Measurements from ENCODE around the gene DLGAP4. TPM values are rescaled to one million over a fixed set of nuclear protein-coding genes. Genes with fewer than 3 reads are reported as not detected.

DLGAP4 gene
- total and polyA plus RNA-seq, 9 of the 15 experiments (the other 6 are each of a cell fraction or from before 2014, with no cell fraction given) = 0.31 to 34.1 (median 4.5) TPM

DNA sequence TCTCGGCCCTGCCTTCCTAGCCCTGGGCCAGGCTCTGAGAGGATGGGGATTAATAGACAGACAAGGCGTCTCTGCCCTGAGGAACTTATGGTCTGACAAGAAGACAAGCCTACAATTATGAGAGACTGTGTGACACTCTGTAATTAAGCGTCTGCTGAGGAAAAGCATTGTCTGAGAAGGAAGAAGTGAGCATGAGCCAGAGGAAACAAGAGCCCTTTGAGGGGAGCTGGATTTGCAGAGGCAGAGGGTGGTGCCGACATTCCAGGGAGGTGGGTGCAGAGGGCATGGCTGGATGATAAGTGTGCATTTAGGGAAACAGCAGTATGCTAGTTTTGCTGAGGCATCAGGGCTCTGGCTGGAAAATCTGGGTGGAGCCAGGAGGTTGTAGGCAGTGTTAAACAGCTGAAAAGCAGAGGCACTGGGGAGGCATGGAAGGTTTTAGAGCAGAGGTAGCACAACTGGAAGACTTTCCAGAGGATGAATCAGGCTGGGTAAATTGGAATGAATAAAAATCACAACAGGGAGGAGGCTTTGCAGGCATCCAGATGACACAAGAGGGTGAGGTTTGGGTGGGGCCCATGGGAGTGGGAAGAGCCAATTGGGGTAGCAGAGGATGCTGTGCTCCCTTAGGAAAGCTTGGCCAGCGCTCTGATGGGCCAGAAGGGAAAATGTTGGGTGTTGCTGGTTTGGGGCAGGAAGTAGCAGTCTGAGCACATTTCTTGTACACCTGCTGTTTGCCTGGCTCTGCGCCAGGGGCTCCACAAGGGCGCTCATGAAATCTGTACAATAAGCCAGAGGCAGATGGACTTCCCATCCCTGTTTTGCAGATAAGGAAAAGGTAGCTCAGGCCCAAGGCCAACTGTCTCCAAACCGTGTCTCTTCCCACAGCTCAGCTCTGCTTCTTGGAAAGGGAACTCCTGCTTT lies 161.2 kb downstream of the DLGAP4 start (continued):
- TF ChIP-seq, protein P1, sequence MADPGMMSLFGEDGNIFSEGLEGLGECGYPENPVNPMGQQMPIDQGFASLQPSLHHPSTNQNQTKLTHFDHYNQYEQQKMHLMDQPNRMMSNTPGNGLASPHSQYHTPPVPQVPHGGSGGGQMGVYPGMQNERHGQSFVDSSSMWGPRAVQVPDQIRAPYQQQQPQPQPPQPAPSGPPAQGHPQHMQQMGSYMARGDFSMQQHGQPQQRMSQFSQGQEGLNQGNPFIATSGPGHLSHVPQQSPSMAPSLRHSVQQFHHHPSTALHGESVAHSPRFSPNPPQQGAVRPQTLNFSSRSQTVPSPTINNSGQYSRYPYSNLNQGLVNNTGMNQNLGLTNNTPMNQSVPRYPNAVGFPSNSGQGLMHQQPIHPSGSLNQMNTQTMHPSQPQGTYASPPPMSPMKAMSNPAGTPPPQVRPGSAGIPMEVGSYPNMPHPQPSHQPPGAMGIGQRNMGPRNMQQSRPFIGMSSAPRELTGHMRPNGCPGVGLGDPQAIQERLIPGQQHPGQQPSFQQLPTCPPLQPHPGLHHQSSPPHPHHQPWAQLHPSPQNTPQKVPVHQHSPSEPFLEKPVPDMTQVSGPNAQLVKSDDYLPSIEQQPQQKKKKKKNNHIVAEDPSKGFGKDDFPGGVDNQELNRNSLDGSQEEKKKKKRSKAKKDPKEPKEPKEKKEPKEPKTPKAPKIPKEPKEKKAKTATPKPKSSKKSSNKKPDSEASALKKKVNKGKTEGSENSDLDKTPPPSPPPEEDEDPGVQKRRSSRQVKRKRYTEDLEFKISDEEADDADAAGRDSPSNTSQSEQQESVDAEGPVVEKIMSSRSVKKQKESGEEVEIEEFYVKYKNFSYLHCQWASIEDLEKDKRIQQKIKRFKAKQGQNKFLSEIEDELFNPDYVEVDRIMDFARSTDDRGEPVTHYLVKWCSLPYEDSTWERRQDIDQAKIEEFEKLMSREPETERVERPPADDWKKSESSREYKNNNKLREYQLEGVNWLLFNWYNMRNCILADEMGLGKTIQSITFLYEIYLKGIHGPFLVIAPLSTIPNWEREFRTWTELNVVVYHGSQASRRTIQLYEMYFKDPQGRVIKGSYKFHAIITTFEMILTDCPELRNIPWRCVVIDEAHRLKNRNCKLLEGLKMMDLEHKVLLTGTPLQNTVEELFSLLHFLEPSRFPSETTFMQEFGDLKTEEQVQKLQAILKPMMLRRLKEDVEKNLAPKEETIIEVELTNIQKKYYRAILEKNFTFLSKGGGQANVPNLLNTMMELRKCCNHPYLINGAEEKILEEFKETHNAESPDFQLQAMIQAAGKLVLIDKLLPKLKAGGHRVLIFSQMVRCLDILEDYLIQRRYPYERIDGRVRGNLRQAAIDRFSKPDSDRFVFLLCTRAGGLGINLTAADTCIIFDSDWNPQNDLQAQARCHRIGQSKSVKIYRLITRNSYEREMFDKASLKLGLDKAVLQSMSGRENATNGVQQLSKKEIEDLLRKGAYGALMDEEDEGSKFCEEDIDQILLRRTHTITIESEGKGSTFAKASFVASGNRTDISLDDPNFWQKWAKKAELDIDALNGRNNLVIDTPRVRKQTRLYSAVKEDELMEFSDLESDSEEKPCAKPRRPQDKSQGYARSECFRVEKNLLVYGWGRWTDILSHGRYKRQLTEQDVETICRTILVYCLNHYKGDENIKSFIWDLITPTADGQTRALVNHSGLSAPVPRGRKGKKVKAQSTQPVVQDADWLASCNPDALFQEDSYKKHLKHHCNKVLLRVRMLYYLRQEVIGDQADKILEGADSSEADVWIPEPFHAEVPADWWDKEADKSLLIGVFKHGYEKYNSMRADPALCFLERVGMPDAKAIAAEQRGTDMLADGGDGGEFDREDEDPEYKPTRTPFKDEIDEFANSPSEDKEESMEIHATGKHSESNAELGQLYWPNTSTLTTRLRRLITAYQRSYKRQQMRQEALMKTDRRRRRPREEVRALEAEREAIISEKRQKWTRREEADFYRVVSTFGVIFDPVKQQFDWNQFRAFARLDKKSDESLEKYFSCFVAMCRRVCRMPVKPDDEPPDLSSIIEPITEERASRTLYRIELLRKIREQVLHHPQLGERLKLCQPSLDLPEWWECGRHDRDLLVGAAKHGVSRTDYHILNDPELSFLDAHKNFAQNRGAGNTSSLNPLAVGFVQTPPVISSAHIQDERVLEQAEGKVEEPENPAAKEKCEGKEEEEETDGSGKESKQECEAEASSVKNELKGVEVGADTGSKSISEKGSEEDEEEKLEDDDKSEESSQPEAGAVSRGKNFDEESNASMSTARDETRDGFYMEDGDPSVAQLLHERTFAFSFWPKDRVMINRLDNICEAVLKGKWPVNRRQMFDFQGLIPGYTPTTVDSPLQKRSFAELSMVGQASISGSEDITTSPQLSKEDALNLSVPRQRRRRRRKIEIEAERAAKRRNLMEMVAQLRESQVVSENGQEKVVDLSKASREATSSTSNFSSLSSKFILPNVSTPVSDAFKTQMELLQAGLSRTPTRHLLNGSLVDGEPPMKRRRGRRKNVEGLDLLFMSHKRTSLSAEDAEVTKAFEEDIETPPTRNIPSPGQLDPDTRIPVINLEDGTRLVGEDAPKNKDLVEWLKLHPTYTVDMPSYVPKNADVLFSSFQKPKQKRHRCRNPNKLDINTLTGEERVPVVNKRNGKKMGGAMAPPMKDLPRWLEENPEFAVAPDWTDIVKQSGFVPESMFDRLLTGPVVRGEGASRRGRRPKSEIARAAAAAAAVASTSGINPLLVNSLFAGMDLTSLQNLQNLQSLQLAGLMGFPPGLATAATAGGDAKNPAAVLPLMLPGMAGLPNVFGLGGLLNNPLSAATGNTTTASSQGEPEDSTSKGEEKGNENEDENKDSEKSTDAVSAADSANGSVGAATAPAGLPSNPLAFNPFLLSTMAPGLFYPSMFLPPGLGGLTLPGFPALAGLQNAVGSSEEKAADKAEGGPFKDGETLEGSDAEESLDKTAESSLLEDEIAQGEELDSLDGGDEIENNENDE (IDR thresholded peaks at IDR 0.05; ENCODE audit: low read depth, low read length) = no peak
- no peak for TF ChIP-seq TBL1XR1 (IDR thresholded peaks at IDR 0.05; ENCODE audit: low read length in 2 of 2)
- no peak for TF ChIP-seq CHD2 (IDR thresholded peaks at IDR 0.05; ENCODE audit: low read depth, low read length)
- TF ChIP-seq ELF2 (CRISPR knock-in tag; IDR thresholded peaks at IDR 0.05) = no peak
- no peak for TF ChIP-seq ZNF644 (tag; IDR thresholded peaks at IDR 0.05; ENCODE audit: low read depth)
- TF ChIP-seq NFIX (CRISPR knock-in tag; IDR thresholded peaks at IDR 0.05; ENCODE audit: low read depth) = 0 out of 2 replicates have a peak, but pooled peaks have one; percentile 8
- TF ChIP-seq NCOA1 (IDR thresholded peaks at IDR 0.05; ENCODE audit: low read depth) = no peak
- TF ChIP-seq IRF1 (CRISPR knock-in tag; IDR thresholded peaks at IDR 0.05; ENCODE audit: borderline replicate concordance) = no peak
- no peak for TF ChIP-seq E2F6 (IDR thresholded peaks at IDR 0.05; ENCODE audit: borderline replicate concordance in 1 of 2, extremely low read depth in 1 of 2, insufficient read depth in 1 of 2, insufficient read length in 1 of 2, low read depth in 1 of 2, low read length in 1 of 2, poor library complexity in 1 of 2, severe bottlenecking in 1 of 2)
- TF ChIP-seq ZNF41 (CRISPR knock-in tag; conservative IDR thresholded peaks at IDR 0.05) = no peak
- no peak for TF ChIP-seq HDGF (IDR thresholded peaks at IDR 0.05)
- TF ChIP-seq MTA3 (IDR thresholded peaks at IDR 0.05; ENCODE audit: borderline replicate concordance) = no peak
- TF ChIP-seq ADNP (tag; IDR thresholded peaks at IDR 0.05) = no peak
- no peak for TF ChIP-seq PCBP2 (IDR thresholded peaks at IDR 0.05; ENCODE audit: low read depth, low read length, poor library complexity, severe bottlenecking)

All from K562 (cell line).